Caco-2 (cell line): ENCODE results near the gene CTDNEP1. TPM values are rescaled to one million over a fixed set of nuclear protein-coding genes. Genes with fewer than 3 reads are reported as not detected.

Experiments
- BruUV-seq: library from RNA; stranded (reverse); fragments of 400-500 nt; replicated peaks from 2 replicates; lab custom pipeline; 2021; lab: Mats Ljungman, UMichigan
- CTCF ChIA-PET: fragments of 300-600 bp; sonication (Branson Sonifier 250); formaldehyde crosslinking; loops from one replicate; lab custom pipeline; 2022; ENCODE audit warnings: antibody characterized with exemption; lab: Charles Lee
- POLR2A ChIA-PET: fragments of 300-600 bp; sonication (Branson Sonifier 250); formaldehyde crosslinking; loops from one replicate; lab custom pipeline; 2022; ENCODE audit warnings: antibody characterized with exemption; lab: Charles Lee
- DNase-seq, 2 experiments: peaks; one replicate each; pipeline versions ENCODE4 v3.0.0 to v3.0.0-alpha.2; 2020 to 2022
- H3K27me3 ChIP-seq: replicated peaks from 2 replicates; pipeline ENCODE4 v1.6.0; 2011; ENCODE audit warnings: low read length; ENCODE audit not compliant: control insufficient read depth, insufficient read depth
- H3K36me3 ChIP-seq: 2 replicates; pipeline ENCODE4 v1.5.1; 2011; ENCODE audit warnings: low read length; ENCODE audit not compliant: control insufficient read depth, insufficient read depth
- H3K4me1 ChIP-seq: fragments of 250-450 bp; sonication (Bioruptor Pico); 2 replicates; pipeline ENCODE4 v1.5.1; 2020; ENCODE audit warnings: mild to moderate bottlenecking
- H3K4me3 ChIP-seq: 2 replicates; pipeline ENCODE4 v1.5.1; 2011; ENCODE audit warnings: low read depth, mild to moderate bottlenecking, control low read depth, low read length
- H3K9me3 ChIP-seq: fragments of 250-450 bp; sonication (Bioruptor Pico); 2 replicates; pipeline ENCODE4 v1.5.1; 2020; ENCODE audit warnings: mild to moderate bottlenecking, moderate library complexity
- H3K27ac Mint-ChIP-seq: one replicate; pipeline ENCODE4 v1.8.0; 2022; ENCODE audit warnings: mixed read lengths; ENCODE audit not compliant: unreplicated experiment
- H3K27me3 Mint-ChIP-seq: one replicate; pipeline ENCODE4 v1.8.0; 2022; ENCODE audit warnings: mixed read lengths; ENCODE audit not compliant: insufficient read depth, unreplicated experiment
- H3K36me3 Mint-ChIP-seq: one replicate; pipeline ENCODE4 v1.8.0; 2022; ENCODE audit warnings: mild to moderate bottlenecking, mixed read lengths; ENCODE audit not compliant: insufficient read depth, unreplicated experiment
- H3K4me1 Mint-ChIP-seq: one replicate; pipeline ENCODE4 v1.8.0; 2022; ENCODE audit warnings: low read depth, mixed read lengths; ENCODE audit not compliant: unreplicated experiment
- H3K4me3 Mint-ChIP-seq: one replicate; pipeline ENCODE4 v1.8.0; 2022; ENCODE audit warnings: mild to moderate bottlenecking, moderate library complexity, mixed read lengths; ENCODE audit not compliant: unreplicated experiment
- H3K9me3 Mint-ChIP-seq: one replicate; pipeline ENCODE4 v1.8.0; 2022; ENCODE audit warnings: mixed read lengths; ENCODE audit not compliant: unreplicated experiment
- CTCF ChIP-seq, 2 experiments: fragments of 200-600 bp in 1 of 2; IDR thresholded peaks; 1 replicate in 1 of 2; 2 replicates in 1 of 2; pipeline versions ENCODE4 v1.5.1 to v1.8.0; 2011 to 2022; ENCODE audit warnings: antibody characterized with exemption in 1 of 2, control low read depth in 1 of 2, inconsistent platforms in 1 of 2, low read depth in 1 of 2, low read length in 1 of 2, mild to moderate bottlenecking in 1 of 2, moderate library complexity in 1 of 2; ENCODE audit not compliant: insufficient read depth in 1 of 2, severe bottlenecking in 1 of 2, unreplicated experiment in 1 of 2
- intact Hi-C: fragments of 100-400 bp; cut with micrococcal nuclease; formaldehyde crosslinking; loops from one replicate; pipeline ENCODE4 v1.10.0; 2022; ENCODE audit not compliant: unreplicated experiment
- microRNA-seq: library from miRNA; unstranded; fragments of <30 nt; microRNA quantifications from one replicate; pipeline ENCODE4 v1.2.0, GENCODE V29; 2022
- total RNA-seq: library from RNA; stranded (reverse); gene quantifications from 2 replicates; pipeline ENCODE4 v1.2.3, GENCODE V29; 2022

The CTDNEP1 gene
- total RNA-seq, 1 experiment from 2014 or later = 71.1 TPM

DNA sequence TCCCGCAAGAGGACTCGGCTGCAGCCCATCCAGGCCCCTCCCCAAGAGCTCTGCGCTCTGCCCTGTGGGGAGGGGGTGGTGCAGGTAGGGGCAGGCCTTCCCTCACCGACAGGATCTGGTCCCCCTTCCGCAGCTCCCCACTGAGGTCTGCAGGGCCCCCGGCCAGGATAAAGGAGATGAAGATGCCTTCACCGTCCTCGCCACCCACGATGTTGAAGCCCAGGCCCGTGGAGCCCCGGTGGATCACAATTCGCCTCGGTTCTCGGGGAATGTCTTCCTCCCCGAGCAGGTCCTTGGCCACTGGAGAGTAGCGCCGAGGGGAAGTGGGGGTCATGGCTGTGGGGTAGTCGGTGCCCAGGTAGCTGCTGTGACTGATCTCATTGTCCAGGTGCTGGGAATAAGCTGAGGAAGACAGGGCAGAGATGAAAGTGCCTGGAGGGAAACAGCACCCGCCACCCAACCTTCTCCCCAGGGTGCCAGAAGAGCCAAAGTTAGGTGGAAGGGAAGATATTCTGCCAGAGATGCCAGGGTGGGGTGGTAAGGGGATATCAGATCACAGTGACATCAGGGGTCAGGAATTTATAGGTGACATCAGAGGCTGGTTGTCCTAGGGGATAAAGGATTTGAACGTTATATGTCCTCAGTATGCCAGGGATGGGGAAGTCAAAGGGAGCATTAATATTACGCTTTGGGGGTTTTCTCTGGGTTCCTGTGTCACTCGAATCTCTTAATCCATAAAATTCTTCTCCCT is 54.7 kb downstream of the CTDNEP1 start:
- Mint-ChIP-seq H3K27ac (no peak overlapping the region), H3K4me1 (no peaks in the 10 kb centered on the region), H3K27me3 (no peaks in the 10 kb centered on the region), H3K36me3 (no peaks in the 10 kb centered on the region), H3K9me3 (no peaks in the 10 kb centered on the region), H3K4me3 (no peak overlapping the region)
- H3K9me3 ChIP-seq = no peaks in the 10 kb centered on the region
- BruUV-seq = no TSS peak
- no peak for DNase-seq
- CTCF ChIA-PET = no interaction called here
- H3K4me1 ChIP-seq = peaks cover under 1% of the 10 kb centered on the region
- no peaks in the 10 kb centered on the region for H3K36me3 ChIP-seq
- no peak for TF ChIP-seq CTCF (IDR thresholded peaks at IDR 0.05; ENCODE audit: insufficient read depth in 1 of 2, low read depth in 1 of 2, low read length in 1 of 2, severe bottlenecking in 1 of 2, unreplicated experiment in 1 of 2)
- H3K4me3 ChIP-seq = no peak overlapping the region
- POLR2A ChIA-PET = no interaction called here
- intact Hi-C loops = no loop called here
- H3K27me3 ChIP-seq = no peaks in the 10 kb centered on the region

DNA sequence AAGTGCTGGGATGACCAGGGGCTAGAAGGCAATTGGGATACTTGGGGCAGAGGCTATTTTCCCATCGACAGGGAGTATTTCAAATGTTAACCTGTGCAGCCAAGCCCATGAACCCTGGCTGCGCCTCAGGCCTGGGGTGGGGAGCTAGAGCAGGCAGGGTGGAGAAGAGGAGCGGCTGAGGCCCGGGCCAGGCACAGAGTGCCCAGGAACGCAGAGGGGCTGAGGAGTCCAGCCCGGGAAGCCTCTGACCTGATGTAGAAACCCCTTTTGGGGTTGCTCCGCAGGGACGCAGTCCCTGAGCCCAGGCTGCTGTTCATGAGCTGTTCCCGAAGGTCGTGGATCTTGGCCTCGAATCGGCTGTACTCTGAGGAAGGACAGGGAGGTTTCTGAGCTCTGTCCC is 55.6 kb downstream of the CTDNEP1 start:
- H3K4me1 ChIP-seq = peaks cover 4% of the 10 kb centered on the region
- no TSS peak for BruUV-seq
- ChIA-PET CTCF (no interaction called here), POLR2A (no interaction called here)
- no peak for DNase-seq
- no peak overlapping the region for H3K4me3 ChIP-seq
- no peaks in the 10 kb centered on the region for H3K27me3 ChIP-seq
- intact Hi-C loops = no loop called here
- Mint-ChIP-seq H3K4me1 (no peaks in the 10 kb centered on the region), H3K27ac (no peak overlapping the region), H3K36me3 (no peaks in the 10 kb centered on the region), H3K9me3 (no peaks in the 10 kb centered on the region), H3K4me3 (no peak overlapping the region), H3K27me3 (no peaks in the 10 kb centered on the region)
- H3K9me3 ChIP-seq = no peaks in the 10 kb centered on the region
- no peak for TF ChIP-seq CTCF (IDR thresholded peaks at IDR 0.05; ENCODE audit: insufficient read depth in 1 of 2, low read depth in 1 of 2, low read length in 1 of 2, severe bottlenecking in 1 of 2, unreplicated experiment in 1 of 2)
- no peaks in the 10 kb centered on the region for H3K36me3 ChIP-seq

Small RNAs within 50 kb of the gene (microRNA-seq; reads per million reads assigned to microRNA genes)
- gene MIR324 = 1,367 reads per million, percentile 90 among the genes with 10 or more reads in this experiment

Other genes with a start within 250 kb of the CTDNEP1 start
- gene RNASEK, start 239.1 kb downstream of the CTDNEP1 start, total RNA-seq = 61.9 and 63.0 TPM in 2 replicates
- gene BCL6B, start 228.7 kb downstream of the CTDNEP1 start, total RNA-seq = not detected in 2 replicates
- gene SLC16A13, start 215.7 kb downstream of the CTDNEP1 start, total RNA-seq = 7.1 and 8.7 TPM in 2 replicates
- 0.35 and 0.43 TPM in 2 replicates for gene SLC16A11, start 207.6 kb downstream of the CTDNEP1 start, total RNA-seq
- not detected in 2 replicates for gene CLEC10A, start 171.5 kb downstream of the CTDNEP1 start, total RNA-seq
- 12.8 and 14.3 TPM in 2 replicates for gene ASGR2, start 136.9 kb downstream of the CTDNEP1 start, total RNA-seq
- gene ASGR1, start 72.4 kb downstream of the CTDNEP1 start, total RNA-seq = 8.3 and 9.2 TPM in 2 replicates
- 0.98 and 1.8 TPM in 2 replicates for gene DLG4, start 31.9 kb downstream of the CTDNEP1 start, total RNA-seq
- gene ACADVL, start 31.8 kb downstream of the CTDNEP1 start, total RNA-seq = 133 and 164 TPM in 2 replicates
- gene DVL2, start 17.2 kb downstream of the CTDNEP1 start, total RNA-seq = 38.3 and 41.3 TPM in 2 replicates
- 20.5 and 20.6 TPM in 2 replicates for gene PHF23, start 12.3 kb downstream of the CTDNEP1 start, total RNA-seq
- 129 and 140 TPM in 2 replicates for gene GABARAP, start 9.3 kb downstream of the CTDNEP1 start, total RNA-seq
- gene ELP5, start 481 bp upstream of the CTDNEP1 start, total RNA-seq = 43.2 and 43.3 TPM in 2 replicates
- 111 and 115 TPM in 2 replicates for gene CLDN7, start 10.7 kb upstream of the CTDNEP1 start, total RNA-seq
- gene SLC2A4, start 30.0 kb upstream of the CTDNEP1 start, total RNA-seq = 0.35 and 0.88 TPM in 2 replicates
- 21.1 and 27.6 TPM in 2 replicates for gene YBX2, start 42.9 kb upstream of the CTDNEP1 start, total RNA-seq
- 345 and 388 TPM in 2 replicates for gene EIF5A, start 55.9 kb upstream of the CTDNEP1 start, total RNA-seq
- gene GPS2, start 63.6 kb upstream of the CTDNEP1 start, total RNA-seq = 36.0 and 39.2 TPM in 2 replicates
- gene NEURL4, start 77.6 kb upstream of the CTDNEP1 start, total RNA-seq = 29.5 and 31.1 TPM in 2 replicates
- 1.6 TPM in 1 of 2 replicates, not detected in the other for gene ACAP1, start 84.8 kb upstream of the CTDNEP1 start, total RNA-seq
- 5.1 and 5.4 TPM in 2 replicates for gene KCTD11, start 100.4 kb upstream of the CTDNEP1 start, total RNA-seq
- not detected in 2 replicates for gene TMEM95, start 103.4 kb upstream of the CTDNEP1 start, total RNA-seq
- 6.1 and 6.4 TPM in 2 replicates for gene TNK1, start 129.4 kb upstream of the CTDNEP1 start, total RNA-seq
- gene PLSCR3, start 142.8 kb upstream of the CTDNEP1 start, total RNA-seq = 12.7 and 14.5 TPM in 2 replicates
- gene TMEM256, start 152.4 kb upstream of the CTDNEP1 start, total RNA-seq = 40.2 and 41.3 TPM in 2 replicates
- 12.6 and 16.1 TPM in 2 replicates for gene NLGN2, start 156.1 kb upstream of the CTDNEP1 start, total RNA-seq
- gene SPEM1, start 168.6 kb upstream of the CTDNEP1 start, total RNA-seq = 0.52 TPM in 1 of 2 replicates, not detected in the other
- not detected in 2 replicates for gene SPEM2, start 173.9 kb upstream of the CTDNEP1 start, total RNA-seq
- gene SPEM3, start 177.1 kb upstream of the CTDNEP1 start, total RNA-seq = not detected in 2 replicates
- gene TMEM102, start 183.7 kb upstream of the CTDNEP1 start, total RNA-seq = 2.9 and 3.7 TPM in 2 replicates
- gene FGF11, start 187.8 kb upstream of the CTDNEP1 start, total RNA-seq = 0.91 and 1.3 TPM in 2 replicates
- 1.7 and 2.6 TPM in 2 replicates for gene CHRNB1, start 193.3 kb upstream of the CTDNEP1 start, total RNA-seq
- 15.5 and 16.5 TPM in 2 replicates for gene ZBTB4, start 227.9 kb upstream of the CTDNEP1 start, total RNA-seq
- gene SLC35G6, start 229.7 kb upstream of the CTDNEP1 start, total RNA-seq = not detected in 2 replicates
- 69.8 and 72.1 TPM in 2 replicates for gene POLR2A, start 232.6 kb upstream of the CTDNEP1 start, total RNA-seq